Measurements from ENCODE around the gene GAMT.
"Not testable (repeated sequence)": the region's sequence is repeated elsewhere in the genome, so short reads cannot be mapped to it uniquely, and the experiment has no call there.

The GAMT gene

GRCh38 chr19:1422360-1422759 is 21.0 kb upstream of the GAMT start:
- no peak overlapping the region for H3K27ac ChIP-seq (ENCODE audit: poor library complexity, severe bottlenecking)
- no peaks in the 10 kb centered on the region for H3K27me3 ChIP-seq (ENCODE audit: insufficient read depth, poor library complexity, severe bottlenecking)
- no peak for DNase-seq (ENCODE audit: low spot score)
- H3K9me3 ChIP-seq (ENCODE audit: severe bottlenecking) = no peaks in the 10 kb centered on the region
- no peak overlapping the region for H3K4me3 ChIP-seq (ENCODE audit: severe bottlenecking)
- ATAC-seq (ENCODE audit: low read depth) = no peak
- peaks cover 11% of the 10 kb centered on the region for H3K4me1 ChIP-seq (ENCODE audit: insufficient read depth, poor library complexity, severe bottlenecking)
- no peak for TF ChIP-seq CTCF (IDR thresholded peaks at IDR 0.05; ENCODE audit: poor library complexity, severe bottlenecking)
- H3K36me3 ChIP-seq (ENCODE audit: low read depth) = peaks cover 87% of the 10 kb centered on the region

DNA sequence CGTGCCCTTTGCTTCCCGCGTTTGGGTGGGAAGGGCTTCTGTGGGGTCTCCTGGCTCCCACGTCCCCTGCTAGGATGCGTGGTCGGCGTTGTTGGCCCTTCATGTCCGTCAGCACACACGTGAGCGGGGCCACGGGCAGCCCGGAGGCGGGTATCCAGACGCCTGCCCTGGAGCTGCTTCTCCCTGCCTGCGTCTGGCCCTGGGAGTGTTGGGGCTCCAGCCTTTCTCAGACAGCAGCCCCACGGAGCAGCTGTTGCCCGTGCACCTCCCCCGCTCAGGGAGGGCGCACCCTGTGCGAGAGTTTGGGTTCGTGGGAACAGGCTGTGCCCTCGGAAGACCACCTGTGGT is 20.6 kb upstream of the GAMT start:
- H3K36me3 ChIP-seq (ENCODE audit: low read depth) = peaks cover 87% of the 10 kb centered on the region

GRCh38 chr19:1421218-1421957 is 20.0 kb upstream of the GAMT start:
- Histone ChIP-seq H3K27me3 (ENCODE audit: insufficient read depth, poor library complexity, severe bottlenecking) (no peaks in the 10 kb centered on the region), H3K4me1 (ENCODE audit: insufficient read depth, poor library complexity, severe bottlenecking) (peaks cover 13% of the 10 kb centered on the region), H3K9me3 (ENCODE audit: severe bottlenecking) (no peaks in the 10 kb centered on the region), H3K4me3 (ENCODE audit: severe bottlenecking) (no peak overlapping the region), H3K27ac (ENCODE audit: poor library complexity, severe bottlenecking) (no peak overlapping the region), H3K36me3 (ENCODE audit: low read depth) (peaks cover 87% of the 10 kb centered on the region)
- no peak for TF ChIP-seq CTCF (IDR thresholded peaks at IDR 0.05; ENCODE audit: poor library complexity, severe bottlenecking)
- DNase-seq (ENCODE audit: low spot score) (no peak), ATAC-seq (ENCODE audit: low read depth) (no peak)

More for the DNA sequence above, 20.6 kb upstream of the GAMT start:
- ATAC-seq (ENCODE audit: low read depth) = no peak
- no peaks in the 10 kb centered on the region for H3K9me3 ChIP-seq (ENCODE audit: severe bottlenecking)
- no peak for TF ChIP-seq CTCF (IDR thresholded peaks at IDR 0.05; ENCODE audit: poor library complexity, severe bottlenecking)
- no peak overlapping the region for H3K27ac ChIP-seq (ENCODE audit: poor library complexity, severe bottlenecking)
- no peak for DNase-seq (ENCODE audit: low spot score)
- no peak overlapping the region for H3K4me3 ChIP-seq (ENCODE audit: severe bottlenecking)
- peaks cover 11% of the 10 kb centered on the region for H3K4me1 ChIP-seq (ENCODE audit: insufficient read depth, poor library complexity, severe bottlenecking)
- no peaks in the 10 kb centered on the region for H3K27me3 ChIP-seq (ENCODE audit: insufficient read depth, poor library complexity, severe bottlenecking)

DNA sequence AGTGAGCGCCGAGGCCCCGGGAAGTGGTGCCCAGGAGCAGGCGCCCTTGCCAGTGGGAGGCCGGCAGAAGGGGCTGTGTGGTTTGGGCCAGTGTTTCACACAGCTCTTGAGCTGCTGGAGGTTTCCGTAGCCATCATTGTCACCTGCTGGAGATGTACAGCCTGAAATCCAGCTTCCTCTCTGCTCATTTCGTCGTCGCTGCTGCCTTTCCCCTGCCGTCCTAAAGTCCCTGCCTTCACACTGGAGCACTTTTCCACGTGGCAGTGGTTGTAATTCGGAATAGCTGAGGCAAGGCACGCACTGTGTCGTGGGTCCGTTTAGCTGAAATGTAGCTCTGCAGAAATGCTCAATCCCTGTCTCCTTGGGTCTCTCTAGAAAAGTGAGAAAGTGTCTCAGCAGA is 19.2 kb upstream of the GAMT start:
- Histone ChIP-seq H3K4me1 (ENCODE audit: insufficient read depth, poor library complexity, severe bottlenecking) (peaks cover 21% of the 10 kb centered on the region), H3K9me3 (ENCODE audit: severe bottlenecking) (no peaks in the 10 kb centered on the region), H3K27ac (ENCODE audit: poor library complexity, severe bottlenecking) (no peak overlapping the region), H3K27me3 (ENCODE audit: insufficient read depth, poor library complexity, severe bottlenecking) (no peaks in the 10 kb centered on the region), H3K36me3 (ENCODE audit: low read depth) (peaks cover 79% of the 10 kb centered on the region), H3K4me3 (ENCODE audit: severe bottlenecking) (no peak overlapping the region)
- no peak for TF ChIP-seq CTCF (IDR thresholded peaks at IDR 0.05; ENCODE audit: poor library complexity, severe bottlenecking)
- no peak for ATAC-seq (ENCODE audit: low read depth)
- DNase-seq (ENCODE audit: low spot score) = no peak

- H3K36me3 ChIP-seq (ENCODE audit: low read depth) = peaks cover 74% of the 10 kb centered on the region
- peaks cover 21% of the 10 kb centered on the region for H3K4me1 ChIP-seq (ENCODE audit: insufficient read depth, poor library complexity, severe bottlenecking)
- H3K27ac ChIP-seq (ENCODE audit: poor library complexity, severe bottlenecking); H3K9me3 ChIP-seq (ENCODE audit: severe bottlenecking); H3K27me3 ChIP-seq (ENCODE audit: insufficient read depth, poor library complexity, severe bottlenecking); ATAC-seq (ENCODE audit: low read depth); DNase-seq (ENCODE audit: low spot score); H3K4me3 ChIP-seq (ENCODE audit: severe bottlenecking): not testable (repeated sequence)
Measured at GRCh38 chr19:1420085-1420484, 18.7 kb upstream of the GAMT start.

All from RWPE2 (cell line).